Measurements from ENCODE around the gene NPL. TPM values are rescaled to one million over a fixed set of nuclear protein-coding genes. Genes with fewer than 3 reads are reported as not detected.

The NPL gene
- total RNA-seq, 2 experiments from 2014 or later = 4.5 to 4.9 TPM

GRCh38 chr1:182785181-182785580, 4.4 kb upstream of the NPL start:
- DNase-seq = no peak
- Mint-ChIP-seq H3K4me3 (no peak overlapping the region), H3K9me3 (no peaks in the 10 kb centered on the region), H3K27ac (no peak overlapping the region), H3K27me3 (peaks cover 10% of the 10 kb centered on the region), H3K4me1 (ENCODE audit: low read depth) (peaks cover 23% of the 10 kb centered on the region), H3K36me3 (ENCODE audit: low read depth) (no peaks in the 10 kb centered on the region)
- POLR2A ChIA-PET = interaction anchor here (0.6 to 1.7 kb wide), 3 partner anchors 71 to 190 kb away, joined by 3 to 5 read pairs (median 3); no protein-coding TSS in a partner anchor
- intact Hi-C loops (cut with micrococcal nuclease) = loop anchor here (2.0 kb wide), 1 partner anchor 338 kb away; no protein-coding TSS in a partner anchor
- ATAC-seq = no peak
- TF ChIP-seq CTCF (IDR thresholded peaks at IDR 0.05) = no peak
- CTCF ChIA-PET = interaction anchor here (0.6 to 19.1 kb wide), 24 partner anchors 21 to 704 kb away, joined by 3 to 1003 read pairs (median 4); partner anchors contain the start of genes RGS16 and RNASEL

GRCh38 chr1:182786223-182786994, 3.2 kb upstream of the NPL start:
- Mint-ChIP-seq H3K9me3 (no peaks in the 10 kb centered on the region), H3K4me3 (no peak overlapping the region), H3K36me3 (ENCODE audit: low read depth) (no peaks in the 10 kb centered on the region), H3K4me1 (ENCODE audit: low read depth) (peaks cover 24% of the 10 kb centered on the region), H3K27me3 (peaks cover 10% of the 10 kb centered on the region), H3K27ac (no peak overlapping the region)
- ATAC-seq (no peak), DNase-seq (peak; percentile 50)
- intact Hi-C loops (cut with micrococcal nuclease) = no loop called here
- POLR2A ChIA-PET = interaction anchor here (0.7 to 1.5 kb wide), 4 partner anchors 113 to 198 kb away, joined by 3 read pairs; no protein-coding TSS in a partner anchor
- CTCF ChIA-PET = interaction anchor here (0.7 to 19.1 kb wide), 11 partner anchors 10 to 355 kb away, joined by 3 to 1003 read pairs (median 5); partner anchors contain the start of genes RGS16, RGSL1 and RNASEL
- TF ChIP-seq CTCF (IDR thresholded peaks at IDR 0.05) = peak; percentile 56

DNA sequence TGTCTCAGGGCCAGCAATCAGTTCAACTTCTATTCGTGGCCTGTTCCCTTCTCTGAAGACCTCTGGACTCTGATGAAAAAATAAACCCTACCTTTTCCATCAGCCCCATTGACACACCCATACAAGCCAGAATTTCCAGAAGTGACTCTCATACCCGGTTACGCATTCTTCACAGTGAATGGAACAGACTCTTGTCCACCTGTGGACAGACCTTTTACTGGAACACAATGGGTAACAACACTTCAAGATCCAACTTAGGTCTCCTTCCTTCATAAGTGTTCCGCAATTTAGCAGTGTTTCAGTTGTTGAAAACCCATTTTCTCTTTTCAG, 2.6 kb upstream of the NPL start:
- POLR2A ChIA-PET = interaction anchor here (0.7 to 1.5 kb wide), 3 partner anchors 186 to 199 kb away, joined by 3 read pairs; no protein-coding TSS in a partner anchor
- H3K4me3 Mint-ChIP-seq = no peak overlapping the region
- peaks cover 21% of the 10 kb centered on the region for H3K4me1 Mint-ChIP-seq (ENCODE audit: low read depth)

DNA sequence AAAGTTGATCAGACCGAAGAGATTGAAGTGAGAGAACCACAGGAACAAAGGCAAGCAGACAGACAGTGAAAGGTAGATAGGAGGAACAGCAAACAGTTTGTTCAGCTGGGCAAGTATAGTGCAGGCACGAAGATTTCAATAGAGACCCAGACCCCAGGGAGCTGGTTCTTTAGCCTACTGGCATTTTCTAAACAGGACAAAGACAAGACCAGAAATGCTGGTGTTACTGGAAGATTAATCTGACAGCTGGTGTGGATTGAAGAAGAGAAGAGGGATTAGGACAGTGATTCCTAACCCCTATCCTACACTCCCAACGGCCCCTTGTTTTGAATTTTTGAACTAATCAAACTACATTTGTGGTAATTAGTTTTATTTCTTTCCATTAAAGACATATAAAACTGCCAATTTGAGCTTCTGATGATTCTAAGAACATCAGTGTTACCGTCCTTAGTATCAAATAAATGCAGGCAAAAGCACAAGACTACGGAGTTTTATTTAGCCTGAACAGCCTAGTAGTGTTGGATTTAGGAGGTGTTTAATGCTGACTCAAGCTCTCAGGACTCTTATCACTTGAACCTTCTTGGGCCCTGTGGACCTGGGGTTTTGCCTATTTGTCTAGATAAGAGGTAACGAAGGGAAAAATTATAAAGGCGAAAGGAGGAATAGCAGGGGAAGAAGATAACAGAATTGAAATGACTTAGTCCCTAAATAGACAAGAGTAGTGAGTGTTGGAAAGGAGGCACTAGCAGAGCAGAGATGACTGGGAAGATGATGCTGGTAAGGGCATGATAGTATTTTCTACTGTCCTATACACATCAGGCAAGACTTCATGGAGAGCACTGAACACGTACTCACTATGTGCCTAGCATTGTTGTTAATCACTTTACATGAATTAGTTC, 2.0 kb downstream of the NPL start:
- Mint-ChIP-seq H3K4me1 (ENCODE audit: low read depth) (peaks cover 19% of the 10 kb centered on the region), H3K27ac (no peak overlapping the region), H3K27me3 (peaks cover 8% of the 10 kb centered on the region), H3K9me3 (no peaks in the 10 kb centered on the region), H3K4me3 (no peak overlapping the region), H3K36me3 (ENCODE audit: low read depth) (peaks cover 2% of the 10 kb centered on the region)
- intact Hi-C loops (cut with micrococcal nuclease) = loop anchor here (5.0 kb wide), 1 partner anchor 36 kb away; no protein-coding TSS in a partner anchor
- no peak for ATAC-seq
- no peak for DNase-seq
- ChIA-PET POLR2A (interaction anchor here (0.6 to 1.8 kb wide), 5 partner anchors 10 to 749 kb away, joined by 3 to 6 read pairs (median 3); partner anchors contain the start of gene RNASEL), CTCF (interaction anchor here (0.8 to 19.1 kb wide), 4 partner anchors 9 to 346 kb away, joined by 3 to 1003 read pairs (median 8); partner anchors contain the start of genes RGS16 and RNASEL)
- no peak for TF ChIP-seq CTCF (IDR thresholded peaks at IDR 0.05)

More for the DNA sequence above, 2.6 kb upstream of the NPL start:
- ATAC-seq = no peak
- no peak for TF ChIP-seq CTCF (IDR thresholded peaks at IDR 0.05)
- no peak overlapping the region for H3K27ac Mint-ChIP-seq
- CTCF ChIA-PET = interaction anchor here (0.7 to 19.1 kb wide), 10 partner anchors 10 to 356 kb away, joined by 3 to 1003 read pairs (median 5); partner anchors contain the start of genes RGS16, RGSL1 and RNASEL
- H3K9me3 Mint-ChIP-seq = no peaks in the 10 kb centered on the region
- intact Hi-C loops (cut with micrococcal nuclease) = no loop called here
- no peak for DNase-seq
- H3K27me3 Mint-ChIP-seq = peaks cover 10% of the 10 kb centered on the region
- H3K36me3 Mint-ChIP-seq (ENCODE audit: low read depth) = no peaks in the 10 kb centered on the region
